ENCODE results near the gene YTHDF1. TPM values are rescaled to one million over a fixed set of nuclear protein-coding genes. Genes with fewer than 3 reads are reported as not detected.

YTHDF1 gene
- total RNA-seq, 1 experiment from 2014 or later: 42.6 TPM

- Histone ChIP-seq H3K4me2 (no peak overlapping the region), H4K20me1 (ENCODE audit: insufficient read depth) (no peaks in the 10 kb centered on the region), H3K79me2 (ENCODE audit: low read depth) (no peaks in the 10 kb centered on the region), H3K4me3 (no peak overlapping the region), H2AFZ (no peak overlapping the region), H3K36me3 (ENCODE audit: low read depth) (no peaks in the 10 kb centered on the region), H3K4me1 (replicated peaks; ENCODE audit: insufficient read depth) (no peaks in the 10 kb centered on the region), H3K9me3 (ENCODE audit: insufficient read depth, low read depth) (0 out of 2 replicates have a peak, but pooled peaks cover 13% of the 10 kb centered on the region), H3K27ac (no peak overlapping the region), H3K27me3 (ENCODE audit: insufficient read depth, low read depth) (peaks cover 97% of the 10 kb centered on the region), H3K9me2 (ENCODE audit: insufficient read depth) (no peaks in the 10 kb centered on the region), H3F3A (ENCODE audit: insufficient read depth, low read depth) (no peaks in the 10 kb centered on the region)
- no peak for DNase-seq
- ChIA-PET POLR2A (ENCODE audit: unreplicated experiment) (no interaction called here), CTCF (no interaction called here)
- intact Hi-C loops (cut with micrococcal nuclease; ENCODE audit: unreplicated experiment): no loop called here
- no peak for TF ChIP-seq EZH2 (IDR thresholded peaks at IDR 0.05; ENCODE audit: low read depth)
- TF ChIP-seq, protein P1, sequence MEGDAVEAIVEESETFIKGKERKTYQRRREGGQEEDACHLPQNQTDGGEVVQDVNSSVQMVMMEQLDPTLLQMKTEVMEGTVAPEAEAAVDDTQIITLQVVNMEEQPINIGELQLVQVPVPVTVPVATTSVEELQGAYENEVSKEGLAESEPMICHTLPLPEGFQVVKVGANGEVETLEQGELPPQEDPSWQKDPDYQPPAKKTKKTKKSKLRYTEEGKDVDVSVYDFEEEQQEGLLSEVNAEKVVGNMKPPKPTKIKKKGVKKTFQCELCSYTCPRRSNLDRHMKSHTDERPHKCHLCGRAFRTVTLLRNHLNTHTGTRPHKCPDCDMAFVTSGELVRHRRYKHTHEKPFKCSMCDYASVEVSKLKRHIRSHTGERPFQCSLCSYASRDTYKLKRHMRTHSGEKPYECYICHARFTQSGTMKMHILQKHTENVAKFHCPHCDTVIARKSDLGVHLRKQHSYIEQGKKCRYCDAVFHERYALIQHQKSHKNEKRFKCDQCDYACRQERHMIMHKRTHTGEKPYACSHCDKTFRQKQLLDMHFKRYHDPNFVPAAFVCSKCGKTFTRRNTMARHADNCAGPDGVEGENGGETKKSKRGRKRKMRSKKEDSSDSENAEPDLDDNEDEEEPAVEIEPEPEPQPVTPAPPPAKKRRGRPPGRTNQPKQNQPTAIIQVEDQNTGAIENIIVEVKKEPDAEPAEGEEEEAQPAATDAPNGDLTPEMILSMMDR (conservative IDR thresholded peaks at IDR 0.05): no peak
- no TSS peak for BruUV-seq (replicated peaks)
Observed at GRCh38 chr20:63150391-63150898, 65.5 kb downstream of the YTHDF1 start.

- Histone ChIP-seq H3K27me3 (ENCODE audit: insufficient read depth, low read depth) (peaks cover 98% of the 10 kb centered on the region), H3K36me3 (ENCODE audit: low read depth) (no peaks in the 10 kb centered on the region), H3K4me2 (no peak overlapping the region), H3K4me3 (no peak overlapping the region), H3K9me3 (ENCODE audit: insufficient read depth, low read depth) (0 out of 2 replicates have a peak, but pooled peaks cover 13% of the 10 kb centered on the region), H3K4me1 (replicated peaks; ENCODE audit: insufficient read depth) (no peaks in the 10 kb centered on the region), H2AFZ (no peak overlapping the region), H3K27ac (no peak overlapping the region), H3K9me2 (ENCODE audit: insufficient read depth) (no peaks in the 10 kb centered on the region), H4K20me1 (ENCODE audit: insufficient read depth) (no peaks in the 10 kb centered on the region), H3K79me2 (ENCODE audit: low read depth) (no peaks in the 10 kb centered on the region), H3F3A (ENCODE audit: insufficient read depth, low read depth) (no peaks in the 10 kb centered on the region)
- ChIA-PET CTCF (no interaction called here), POLR2A (ENCODE audit: unreplicated experiment) (no interaction called here)
- no peak for DNase-seq
- TF ChIP-seq EZH2 (IDR thresholded peaks at IDR 0.05; ENCODE audit: low read depth): no peak
- TF ChIP-seq, protein P1 (conservative IDR thresholded peaks at IDR 0.05): no peak
- intact Hi-C loops (cut with micrococcal nuclease; ENCODE audit: unreplicated experiment): no loop called here
- BruUV-seq (replicated peaks): no TSS peak
Observed at GRCh38 chr20:63149531-63150192, 66.3 kb downstream of the YTHDF1 start.

DNA sequence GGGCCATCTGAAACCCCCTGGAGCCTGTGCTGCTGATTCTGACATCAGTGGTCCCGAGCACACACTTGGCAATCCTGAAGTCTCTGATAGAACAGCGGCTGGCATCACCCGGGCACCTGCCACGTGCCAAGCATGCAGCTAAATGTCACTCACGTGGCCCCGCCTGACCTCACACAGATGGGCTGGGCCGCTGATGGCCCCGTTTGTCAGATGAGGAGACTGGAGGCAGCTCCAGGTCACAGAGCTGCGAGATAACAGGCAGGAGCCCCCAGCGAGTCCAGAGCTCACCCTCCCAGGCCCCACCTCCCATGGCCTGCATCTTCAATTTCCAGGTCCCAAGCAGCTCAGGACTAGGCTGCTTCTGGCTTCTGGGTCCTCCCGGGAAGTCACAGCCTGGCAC, 67.2 kb downstream of the YTHDF1 start:
- no peaks in the 10 kb centered on the region for H3K79me2 ChIP-seq (ENCODE audit: low read depth)
- no peaks in the 10 kb centered on the region for H3F3A ChIP-seq (ENCODE audit: insufficient read depth, low read depth)
- no peak for TF ChIP-seq EZH2 (IDR thresholded peaks at IDR 0.05; ENCODE audit: low read depth)
- TF ChIP-seq, protein P1 (conservative IDR thresholded peaks at IDR 0.05): no peak
- ChIA-PET POLR2A (ENCODE audit: unreplicated experiment) (no interaction called here), CTCF (no interaction called here)
- no peak overlapping the region for H3K27ac ChIP-seq
- H4K20me1 ChIP-seq (ENCODE audit: insufficient read depth): no peaks in the 10 kb centered on the region
- H3K36me3 ChIP-seq (ENCODE audit: low read depth): no peaks in the 10 kb centered on the region
- H3K4me2 ChIP-seq: no peak overlapping the region
- no peak overlapping the region for H3K4me3 ChIP-seq
- H3K4me1 ChIP-seq (replicated peaks; ENCODE audit: insufficient read depth): no peaks in the 10 kb centered on the region
- H2AFZ ChIP-seq: no peak overlapping the region
- DNase-seq: no peak
- 0 out of 2 replicates have a peak, but pooled peaks cover 13% of the 10 kb centered on the region for H3K9me3 ChIP-seq (ENCODE audit: insufficient read depth, low read depth)
- intact Hi-C loops (cut with micrococcal nuclease; ENCODE audit: unreplicated experiment): no loop called here
- peaks cover 99% of the 10 kb centered on the region for H3K27me3 ChIP-seq (ENCODE audit: insufficient read depth, low read depth)
- no peaks in the 10 kb centered on the region for H3K9me2 ChIP-seq (ENCODE audit: insufficient read depth)
- BruUV-seq (replicated peaks): no TSS peak
